Cardiac muscle cell (in vitro differentiated cells and primary cell): ENCODE results near the gene TOX2. TPM values are rescaled to one million over a fixed set of nuclear protein-coding genes. Genes with fewer than 3 reads are reported as not detected.

Source experiments
- DNase-seq, 2 donors: peaks; one replicate each; pipeline versions ENCODE4 v3.0.0 to v3.0.0-alpha.2; 2010 to 2017; ENCODE audit warnings: low read depth in 1 of 2, low spot score in 1 of 2
- H3K27ac ChIP-seq: fragments of 200-600 bp; sonication (generic); 2 replicates; pipeline ENCODE4 v1.5.1; 2016
- H3K27me3 ChIP-seq: fragments of 200-600 bp; sonication (generic); 2 replicates; pipeline ENCODE4 v1.6.0; 2016; ENCODE audit warnings: control low read depth
- H3K36me3 ChIP-seq: fragments of 200-600 bp; sonication (generic); 2 replicates; pipeline ENCODE4 v1.5.1; 2016; ENCODE audit warnings: control low read depth
- H3K4me1 ChIP-seq: fragments of 200-600 bp; sonication (generic); 2 replicates; pipeline ENCODE4 v1.8.1; 2017; ENCODE audit warnings: low read depth, mild to moderate bottlenecking, mixed run types
- H3K4me3 ChIP-seq: fragments of 200-600 bp; sonication (generic); 2 replicates; pipeline ENCODE4 v1.5.1; 2016; ENCODE audit warnings: mild to moderate bottlenecking
- H3K9me3 ChIP-seq: fragments of 200-600 bp; sonication (generic); 2 replicates; pipeline ENCODE4 v1.5.1; 2017; ENCODE audit warnings: low read depth, mild to moderate bottlenecking, control low read depth
- polyA plus RNA-seq: library from polyadenylated mRNA; unstranded; fragments of >200 nt; fragmentation: Nextera tagmentation; extraction: Ambion mirVana; gene quantifications from 2 replicates; pipeline ENCODE4 v1.2.1, GENCODE V29; 2016
- total RNA-seq: library from RNA; depleted of rRNA; stranded (reverse); fragments of >200 nt; gene quantifications from 2 replicates; pipeline ENCODE4 v1.2.3, GENCODE V29; 2016
- TF ChIP-seq, protein P1 (sequence below): IDR thresholded peaks from 2 replicates; pipeline ENCODE4 v1.5.1; 2012; ENCODE audit warnings: low read depth, mild to moderate bottlenecking, low read length

Gene TOX2
- total and polyA plus RNA-seq, 2 experiments from 2014 or later = 0.09 to 0.32 TPM

- TF ChIP-seq, protein P1, sequence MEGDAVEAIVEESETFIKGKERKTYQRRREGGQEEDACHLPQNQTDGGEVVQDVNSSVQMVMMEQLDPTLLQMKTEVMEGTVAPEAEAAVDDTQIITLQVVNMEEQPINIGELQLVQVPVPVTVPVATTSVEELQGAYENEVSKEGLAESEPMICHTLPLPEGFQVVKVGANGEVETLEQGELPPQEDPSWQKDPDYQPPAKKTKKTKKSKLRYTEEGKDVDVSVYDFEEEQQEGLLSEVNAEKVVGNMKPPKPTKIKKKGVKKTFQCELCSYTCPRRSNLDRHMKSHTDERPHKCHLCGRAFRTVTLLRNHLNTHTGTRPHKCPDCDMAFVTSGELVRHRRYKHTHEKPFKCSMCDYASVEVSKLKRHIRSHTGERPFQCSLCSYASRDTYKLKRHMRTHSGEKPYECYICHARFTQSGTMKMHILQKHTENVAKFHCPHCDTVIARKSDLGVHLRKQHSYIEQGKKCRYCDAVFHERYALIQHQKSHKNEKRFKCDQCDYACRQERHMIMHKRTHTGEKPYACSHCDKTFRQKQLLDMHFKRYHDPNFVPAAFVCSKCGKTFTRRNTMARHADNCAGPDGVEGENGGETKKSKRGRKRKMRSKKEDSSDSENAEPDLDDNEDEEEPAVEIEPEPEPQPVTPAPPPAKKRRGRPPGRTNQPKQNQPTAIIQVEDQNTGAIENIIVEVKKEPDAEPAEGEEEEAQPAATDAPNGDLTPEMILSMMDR = no peak
- Histone ChIP-seq H3K9me3 (no peaks in the 10 kb centered on the region), H3K4me3 (no peak overlapping the region), H3K27me3 (no peaks in the 10 kb centered on the region), H3K27ac (no peak overlapping the region), H3K4me1 (no peaks in the 10 kb centered on the region), H3K36me3 (no peaks in the 10 kb centered on the region)
- no peak for DNase-seq
These were observed 48.6 kb downstream of the TOX2 start for GRCh38 chr20:43963233-43963632.

GRCh38 chr20:43963872-43964791, 49.5 kb downstream of the TOX2 start:
- H3K9me3 ChIP-seq = no peaks in the 10 kb centered on the region
- H3K27ac ChIP-seq = no peak overlapping the region
- DNase-seq = peak in 1 of 2 donors; percentile 94
- H3K4me1 ChIP-seq = no peaks in the 10 kb centered on the region
- no peaks in the 10 kb centered on the region for H3K27me3 ChIP-seq
- H3K36me3 ChIP-seq = no peaks in the 10 kb centered on the region
- no peak overlapping the region for H3K4me3 ChIP-seq
- TF ChIP-seq, protein P1 = peak; percentile 7

- TF ChIP-seq, protein P1 = no peak
- no peaks in the 10 kb centered on the region for H3K36me3 ChIP-seq
- H3K27ac ChIP-seq = no peak overlapping the region
- no peak for DNase-seq
- H3K4me3 ChIP-seq = no peak overlapping the region
- no peaks in the 10 kb centered on the region for H3K9me3 ChIP-seq
- H3K27me3 ChIP-seq = no peaks in the 10 kb centered on the region
- no peaks in the 10 kb centered on the region for H3K4me1 ChIP-seq
These were observed 53.8 kb downstream of the TOX2 start for GRCh38 chr20:43968341-43969000.

DNA sequence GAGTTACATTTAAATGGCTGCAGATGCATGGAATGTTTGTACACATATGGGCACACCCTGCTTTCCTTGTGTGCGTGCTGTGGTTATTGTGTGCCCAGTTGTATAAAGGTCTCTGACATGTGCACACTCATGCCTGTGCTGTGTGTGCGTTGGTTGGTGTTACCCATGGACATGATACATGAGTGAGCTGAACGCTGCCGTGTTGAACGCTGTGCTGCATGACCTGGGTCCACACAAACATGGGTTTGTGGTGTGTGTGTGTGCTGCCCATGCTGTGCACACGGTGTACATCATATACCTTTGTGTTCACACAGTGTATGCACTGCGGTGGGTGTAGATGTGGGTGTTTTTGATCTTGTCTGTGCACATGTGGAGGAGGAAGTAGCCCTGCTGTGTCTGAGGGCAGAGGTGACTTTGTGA, 54.4 kb downstream of the TOX2 start:
- Histone ChIP-seq H3K27ac (no peak overlapping the region), H3K36me3 (no peaks in the 10 kb centered on the region), H3K27me3 (no peaks in the 10 kb centered on the region), H3K4me3 (no peak overlapping the region), H3K9me3 (no peaks in the 10 kb centered on the region), H3K4me1 (no peaks in the 10 kb centered on the region)
- no peak for DNase-seq
- TF ChIP-seq, protein P1 = no peak

DNA sequence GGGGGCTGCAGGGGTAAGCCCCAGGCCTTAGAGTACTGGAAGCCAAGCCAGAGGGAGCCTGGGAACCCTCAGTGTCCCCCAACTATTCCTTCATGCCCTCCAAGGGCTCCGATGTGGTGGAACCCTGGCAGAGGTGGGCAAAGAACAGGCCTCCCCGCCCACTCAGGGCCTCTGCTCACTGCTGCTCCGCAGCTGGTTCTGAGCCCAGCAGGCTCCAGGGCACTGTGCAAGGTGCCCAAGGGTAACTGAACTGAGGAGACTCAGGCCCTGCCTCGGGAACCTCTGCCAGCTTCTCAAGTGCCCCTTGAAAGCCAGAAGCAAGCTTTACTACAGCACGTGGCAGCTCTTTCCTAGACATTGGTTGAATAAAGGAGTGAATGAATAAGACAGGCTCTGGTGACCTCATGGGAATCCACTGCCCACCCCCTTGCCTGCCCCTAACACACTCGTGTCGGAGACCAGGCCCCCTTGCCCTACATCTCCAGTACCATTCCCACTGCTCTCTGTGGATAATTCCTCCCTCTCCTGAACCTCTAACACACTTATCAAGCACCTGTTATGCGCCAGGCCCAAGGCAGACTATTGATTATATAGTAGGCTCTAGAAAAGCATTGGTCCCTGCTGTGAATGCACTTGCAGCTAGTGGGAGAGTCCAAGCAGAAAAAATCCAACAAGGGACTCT, 55.0 kb downstream of the TOX2 start:
- Histone ChIP-seq H3K27ac (no peak overlapping the region), H3K27me3 (no peaks in the 10 kb centered on the region), H3K4me3 (no peak overlapping the region), H3K4me1 (no peaks in the 10 kb centered on the region), H3K36me3 (no peaks in the 10 kb centered on the region), H3K9me3 (no peaks in the 10 kb centered on the region)
- TF ChIP-seq, protein P1 = no peak
- DNase-seq = no peak
